ENCODE data around the gene DDX4. TPM values are rescaled to one million over a fixed set of nuclear protein-coding genes. Genes with fewer than 3 reads are reported as not detected.

DDX4 gene
- polyA plus RNA-seq, 4 donors = 0.04 to 0.21 (median 0.10) TPM; not detected in 1

DNA sequence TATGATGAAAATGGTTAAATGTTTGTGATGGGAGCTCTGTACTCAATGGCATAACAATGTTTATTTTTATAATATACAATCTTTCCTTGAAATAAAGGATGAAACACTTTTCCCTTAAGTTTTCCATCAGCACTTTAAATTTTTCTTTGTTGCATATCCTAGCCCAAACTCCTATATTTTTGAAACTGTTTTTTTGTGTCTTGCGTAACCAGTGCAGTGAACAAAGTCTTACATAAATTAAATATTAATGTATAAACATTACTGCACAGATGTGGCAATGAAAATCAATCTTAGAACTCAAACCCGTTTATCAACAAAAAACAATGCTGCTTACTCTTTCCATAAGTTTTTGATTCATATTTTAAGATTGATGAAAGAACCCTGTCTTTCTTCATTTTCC is 79.2 kb downstream of the DDX4 start:
- DNase-seq (ENCODE audit: low read depth in 4 of 4, low spot score in 3 of 4) = no peak

DNA sequence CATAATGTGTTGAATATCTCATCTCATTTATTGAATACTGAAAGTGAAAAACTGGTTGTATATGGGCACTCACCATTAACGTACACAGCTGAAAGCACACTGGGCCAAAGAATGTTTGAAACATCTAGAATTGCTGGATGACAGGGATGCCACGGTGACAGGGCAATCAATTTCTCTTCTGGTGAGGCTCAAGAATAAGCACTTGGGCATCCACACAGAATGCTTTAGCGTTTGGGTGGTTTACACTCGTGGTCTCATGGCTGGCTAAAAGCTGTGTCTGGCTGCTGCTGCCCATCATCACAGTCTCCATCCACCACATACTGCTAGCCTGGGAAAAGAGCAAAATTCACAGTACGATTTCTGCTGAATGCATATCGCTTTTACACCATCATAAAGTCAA is 82.6 kb downstream of the DDX4 start:
- DNase-seq (ENCODE audit: low read depth in 4 of 4, low spot score in 3 of 4) = no peak

DNA sequence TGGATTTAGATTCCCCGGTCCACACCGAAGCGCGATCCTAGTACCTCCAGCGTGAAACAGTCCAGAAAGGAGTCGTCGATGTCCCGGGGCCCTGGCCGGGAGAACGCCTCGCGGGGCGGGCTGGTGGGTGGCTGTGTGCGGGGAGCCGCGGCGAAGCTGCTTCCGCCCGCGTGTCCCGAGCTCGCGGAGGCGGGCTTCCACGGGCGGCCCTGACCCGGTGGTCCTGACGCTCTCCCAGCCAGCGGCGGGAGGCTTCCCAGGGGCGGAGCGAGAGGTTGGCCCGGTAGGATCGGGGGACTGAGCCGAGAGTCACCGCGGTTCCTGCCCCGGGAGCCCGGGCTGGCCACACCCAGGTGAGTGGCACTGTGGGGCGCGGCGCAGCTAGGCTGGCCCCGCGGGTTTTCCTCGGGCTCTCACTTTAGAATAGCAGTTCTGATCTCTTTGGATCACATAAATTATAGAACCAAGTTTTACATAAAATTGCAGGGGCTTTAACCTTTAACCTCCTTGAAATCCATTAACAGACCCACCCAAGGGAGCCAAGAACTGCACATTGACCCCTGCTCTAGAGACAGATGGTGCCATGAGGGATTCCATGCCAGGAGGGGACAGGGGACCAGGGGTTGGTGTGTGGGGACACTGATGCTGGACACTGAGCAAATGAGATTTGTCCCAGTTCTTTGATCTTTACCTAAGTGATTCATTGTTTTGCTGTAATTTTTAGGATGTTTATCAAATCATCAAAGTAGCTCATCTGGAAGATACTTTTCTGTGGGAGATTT is 84.1 kb downstream of the DDX4 start:
- no peak for DNase-seq (ENCODE audit: low read depth in 4 of 4, low spot score in 3 of 4)

DNA sequence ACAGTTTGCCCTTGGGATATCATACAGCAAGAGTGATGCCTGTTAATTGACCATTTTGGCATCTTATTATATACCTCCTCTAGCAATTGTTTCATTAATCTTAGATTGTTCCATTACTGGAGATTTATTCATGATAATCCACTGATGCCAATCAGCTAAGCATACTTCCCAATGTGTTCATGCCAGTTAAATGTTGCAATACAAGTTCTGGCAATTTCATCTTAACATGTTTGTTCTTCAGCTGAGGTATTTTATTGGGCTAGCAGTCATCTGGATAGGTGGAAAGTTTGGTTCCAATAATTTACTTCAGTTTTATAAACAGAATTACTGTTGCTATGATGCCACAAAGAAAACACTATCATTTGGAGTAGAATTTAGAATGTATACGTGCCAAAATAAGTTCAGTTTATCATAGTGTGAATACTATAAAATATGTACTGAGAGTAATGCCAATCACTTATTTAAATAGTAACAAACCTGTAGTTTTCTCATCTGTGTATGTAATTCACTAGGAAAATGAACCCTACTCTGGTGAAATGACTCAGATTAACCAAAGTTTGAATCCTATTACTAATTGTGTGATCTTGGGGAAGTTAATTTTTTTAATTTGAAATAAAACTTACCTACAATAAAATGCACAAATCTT is 85.4 kb downstream of the DDX4 start:
- no peak for DNase-seq (ENCODE audit: low read depth in 4 of 4, low spot score in 3 of 4)

DNA sequence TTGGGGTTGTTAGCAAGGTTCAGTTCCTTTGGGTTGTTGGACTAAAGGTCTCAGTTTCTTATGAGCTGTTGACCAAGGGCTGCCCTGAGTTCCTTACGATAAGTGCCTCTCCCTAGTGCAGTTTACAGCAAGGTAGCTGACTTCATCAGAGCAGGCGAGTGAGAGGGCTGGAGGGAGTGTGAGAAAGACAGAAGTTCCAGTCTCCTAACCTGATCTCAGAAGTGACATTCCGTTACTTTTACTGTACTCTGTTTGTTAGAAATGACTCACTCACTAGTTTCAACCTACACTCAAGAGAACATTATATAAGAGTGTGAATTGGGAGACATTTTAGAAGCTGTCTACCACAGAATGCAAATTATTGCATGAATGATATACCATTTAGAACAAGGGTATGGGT is 92.1 kb downstream of the DDX4 start:
- DNase-seq (ENCODE audit: low read depth in 4 of 4, low spot score in 3 of 4) = no peak

DNA sequence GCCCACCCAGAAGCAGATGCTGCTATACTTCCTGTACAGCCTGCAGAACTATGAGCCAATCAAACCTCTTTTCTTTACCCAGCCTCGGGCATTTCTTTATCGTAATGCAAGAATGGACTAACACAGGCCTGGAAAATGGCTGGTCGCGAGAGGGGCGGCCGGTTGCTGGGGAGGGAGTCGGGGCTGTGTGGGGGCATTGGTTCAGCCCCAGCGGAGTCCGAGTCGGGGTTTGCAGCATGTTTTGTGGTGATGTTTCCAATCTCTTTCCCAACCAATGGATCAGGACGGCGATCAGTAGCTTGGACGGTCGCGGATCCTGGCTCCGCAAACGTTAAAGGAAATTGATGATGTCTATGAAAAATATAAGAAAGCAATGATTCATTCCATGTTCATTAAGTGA is 94.6 kb downstream of the DDX4 start:
- no peak for DNase-seq (ENCODE audit: low read depth in 4 of 4, low spot score in 3 of 4)

DNA sequence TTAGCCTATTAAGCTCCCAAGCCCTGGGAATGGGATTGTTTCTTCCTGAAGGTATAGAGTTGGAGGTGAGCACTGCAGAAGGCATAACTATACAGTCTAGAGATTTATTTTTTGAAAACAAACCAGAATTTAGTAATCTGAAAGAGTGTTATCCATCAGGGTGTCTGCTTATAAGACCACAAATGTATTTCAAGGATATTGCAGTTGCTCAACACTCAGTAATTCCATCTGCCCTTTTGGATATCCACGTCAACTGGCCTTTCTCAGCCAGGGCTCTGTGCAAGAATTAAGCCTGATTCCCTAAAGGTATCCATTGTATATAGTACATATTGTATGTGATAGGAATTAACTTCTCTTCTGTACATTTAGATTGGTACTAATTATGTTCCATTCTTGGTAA is 98.3 kb downstream of the DDX4 start:
- DNase-seq (ENCODE audit: low read depth in 4 of 4, low spot score in 3 of 4) = no peak

DNA sequence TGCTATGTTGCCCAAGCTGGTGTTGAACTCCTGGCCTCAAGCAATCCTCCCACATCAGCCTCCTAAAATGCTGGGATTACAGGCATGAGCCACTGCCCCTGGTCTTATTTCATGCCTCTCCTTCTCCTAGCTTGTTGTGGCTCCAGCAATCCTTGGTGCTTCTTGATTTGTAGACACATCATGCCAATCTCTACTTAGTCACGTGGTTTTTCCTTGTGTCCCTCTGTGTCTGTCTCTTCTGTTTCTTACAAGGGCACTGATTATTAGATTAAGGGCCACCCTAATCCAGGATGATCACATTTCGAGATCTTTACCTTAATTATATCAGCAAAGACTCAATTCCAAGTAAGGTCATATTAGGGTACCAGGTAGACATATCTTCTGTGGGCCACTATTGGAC is 104.1 kb downstream of the DDX4 start:
- DNase-seq (ENCODE audit: low read depth in 4 of 4, low spot score in 3 of 4) = no peak

DNA sequence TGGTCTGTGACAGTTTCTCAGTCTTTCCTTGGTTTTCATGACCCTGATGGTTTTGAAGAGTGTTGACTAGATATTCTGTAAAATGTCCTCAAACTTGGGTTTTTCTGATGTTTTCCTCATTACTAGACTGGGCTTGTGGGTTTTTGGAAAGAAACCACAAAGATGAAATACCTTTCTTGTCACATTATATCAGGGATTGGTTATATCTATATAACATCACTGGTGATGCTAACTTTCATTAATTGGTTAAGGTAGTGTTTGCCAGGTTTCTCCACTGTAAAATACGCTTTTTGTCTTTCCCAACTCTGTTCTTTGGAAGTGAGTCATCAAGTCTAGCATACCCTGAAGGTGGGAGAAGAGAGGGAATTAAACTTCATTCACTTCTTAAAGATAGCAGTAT is 110.0 kb downstream of the DDX4 start:
- no peak for DNase-seq (ENCODE audit: low read depth in 4 of 4, low spot score in 3 of 4)

DNA sequence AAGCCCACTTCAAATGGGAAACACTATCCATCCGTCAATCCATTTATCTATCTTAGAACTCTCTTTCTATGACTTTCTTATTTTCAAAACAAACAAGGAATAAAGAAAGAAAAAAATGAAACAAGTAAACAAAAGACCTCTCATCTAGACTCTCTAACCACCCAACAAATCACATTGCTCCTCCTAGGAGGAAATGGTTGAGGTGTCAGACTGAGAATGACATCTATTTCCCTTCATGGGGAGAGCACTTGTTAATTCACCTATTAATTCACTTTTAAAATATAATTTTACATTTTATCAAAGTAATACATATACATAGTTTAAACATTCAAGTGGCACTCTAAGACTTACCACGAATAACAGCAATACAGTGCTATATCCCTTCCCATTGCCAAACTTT is 110.9 kb downstream of the DDX4 start:
- no peak for DNase-seq (ENCODE audit: low read depth in 4 of 4, low spot score in 3 of 4)

GRCh38 chr5:55850839-55851674 is 113.2 kb downstream of the DDX4 start, which contains the start of gene IL31RA:
Gene IL31RA (plus strand): TSS chr5:55851357. CDS start chr5:55851571, 214 bp downstream.
- no peak for DNase-seq (ENCODE audit: low read depth in 4 of 4, low spot score in 3 of 4)

- DNase-seq (ENCODE audit: low read depth in 4 of 4, low spot score in 3 of 4) = no peak
These were observed 113.8 kb downstream of the DDX4 start for GRCh38 chr5:55851675-55851979.

GRCh38 chr5:55852503-55852902 is 114.6 kb downstream of the DDX4 start:
- no peak for DNase-seq (ENCODE audit: low read depth in 4 of 4, low spot score in 3 of 4)

GRCh38 chr5:55853041-55853670 is 115.3 kb downstream of the DDX4 start:
- DNase-seq (ENCODE audit: low read depth in 4 of 4, low spot score in 3 of 4) = no peak

GRCh38 chr5:55853818-55854217 is 116.0 kb downstream of the DDX4 start:
- no peak for DNase-seq (ENCODE audit: low read depth in 4 of 4, low spot score in 3 of 4)

DNA sequence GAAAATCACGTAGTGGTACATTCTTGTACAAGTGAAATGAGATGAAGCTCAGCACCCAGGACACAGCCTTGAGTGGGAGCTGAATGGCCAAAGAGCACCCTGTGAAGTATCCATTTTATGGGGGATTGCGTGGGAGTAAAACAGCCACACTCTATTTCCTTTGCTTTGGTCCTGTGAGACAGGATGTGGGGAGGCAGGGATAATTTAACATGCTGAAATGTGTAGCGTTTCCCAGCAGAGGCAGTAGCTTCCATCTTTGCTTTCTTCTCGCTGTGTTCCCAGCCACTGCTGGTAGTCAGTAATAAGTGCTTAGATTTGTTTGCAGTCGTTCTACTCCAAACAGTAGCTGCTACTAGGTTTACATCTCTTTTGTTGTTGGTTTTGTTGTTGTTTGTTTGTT is 117.6 kb downstream of the DDX4 start:
- no peak for DNase-seq (ENCODE audit: low read depth in 4 of 4, low spot score in 3 of 4)

GRCh38 chr5:55856516-55857246 is 118.8 kb downstream of the DDX4 start:
- DNase-seq (ENCODE audit: low read depth in 4 of 4, low spot score in 3 of 4) = no peak

DNA sequence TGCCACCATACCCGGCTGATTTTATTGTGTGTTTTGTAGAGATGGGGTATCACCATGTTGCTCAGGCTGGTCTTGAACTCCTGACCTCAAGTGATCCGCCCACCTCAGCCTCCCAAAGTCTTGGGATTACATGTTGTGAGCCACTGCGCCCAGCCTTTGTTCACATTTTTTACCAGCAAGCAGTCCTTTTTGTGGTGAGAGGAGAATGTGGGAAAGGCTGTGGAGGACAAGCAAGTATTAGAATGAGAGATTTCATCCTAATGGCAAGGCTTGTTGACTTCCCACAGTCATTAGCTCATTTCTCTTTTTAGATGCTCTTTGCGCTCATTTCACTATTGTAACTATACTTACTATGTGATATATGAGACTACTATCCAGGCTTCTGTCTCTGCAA is 119.4 kb downstream of the DDX4 start:
- no peak for DNase-seq (ENCODE audit: low read depth in 4 of 4, low spot score in 3 of 4)

GRCh38 chr5:55858104-55858503 is 120.2 kb downstream of the DDX4 start:
- DNase-seq (ENCODE audit: low read depth in 4 of 4, low spot score in 3 of 4) = no peak

DNA sequence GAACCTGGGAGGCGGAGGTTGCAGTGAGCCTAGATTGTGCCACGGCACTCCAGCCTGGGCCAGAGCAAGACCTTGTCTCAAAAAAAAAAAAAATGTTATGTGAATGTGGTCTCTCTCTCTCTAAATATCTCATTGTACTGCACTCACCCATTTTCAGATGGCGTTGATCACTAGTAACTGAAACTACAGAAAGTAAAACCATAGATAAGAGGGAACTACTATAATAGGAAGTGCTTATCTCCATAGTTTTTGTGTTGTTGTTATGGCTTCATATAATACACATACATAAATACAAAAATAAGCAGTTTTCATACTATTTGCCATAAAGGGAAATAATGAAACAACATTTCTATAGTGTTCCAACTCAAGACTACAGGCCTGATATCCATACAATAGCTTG is 122.4 kb downstream of the DDX4 start:
- DNase-seq (ENCODE audit: low read depth in 4 of 4, low spot score in 3 of 4) = no peak
